ENCODE results near the gene NOS1AP.

DNA sequence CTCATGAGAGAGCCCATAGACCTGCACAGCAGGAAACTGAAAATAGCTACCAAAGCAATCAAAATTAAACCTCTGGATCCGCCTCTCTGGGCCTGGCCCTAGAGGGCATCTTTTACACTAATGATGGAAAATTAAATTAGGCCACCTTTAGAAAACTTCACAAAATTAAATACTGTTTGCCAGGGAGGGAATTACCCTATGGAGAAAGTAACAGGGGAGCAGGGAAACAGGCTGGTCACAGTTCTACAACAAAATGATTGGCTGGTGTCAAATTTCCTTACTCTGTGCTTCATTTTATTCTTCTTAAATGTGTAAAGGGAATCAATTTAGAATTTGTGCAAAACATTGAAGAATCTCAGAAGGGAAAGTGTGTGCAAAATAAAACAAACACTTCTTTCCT is 244.7 kb downstream of the NOS1AP start:
- TF ChIP-seq POLR2A (IDR thresholded peaks at IDR 0.05; ENCODE audit: low read depth, low read length) (no peak), POLR2AphosphoS5 (IDR thresholded peaks at IDR 0.05; ENCODE audit: low read depth, low read length) (no peak), TAF1 (IDR thresholded peaks at IDR 0.05; ENCODE audit: borderline replicate concordance, low read depth, low read length) (no peak)
